T-helper 1 cell treated with Interleukin-12 subunit alpha and Interleukin-12 subunit beta and Interleukin-4 antibody, amounts not matched to agents 30 ng/mL and 1 ng/mL, for 36 hours (primary cell): Measurements from ENCODE around the gene PKMYT1. TPM values are rescaled to one million over a fixed set of nuclear protein-coding genes. Genes with fewer than 3 reads are reported as not detected.
"Not testable (repeated sequence)": the region's sequence is repeated elsewhere in the genome, so short reads cannot be mapped to it uniquely, and the experiment has no call there.

Experiments used
- intact Hi-C: fragments of 100-400 bp; cut with micrococcal nuclease; formaldehyde crosslinking; loops from one replicate; pipeline ENCODE4 v1.15.1; 2024
- total RNA-seq: library from RNA; stranded (reverse); gene quantifications from 2 replicates; pipeline ENCODE4 v1.2.3, GENCODE V29; 2022

Gene PKMYT1
- total RNA-seq, 1 donor from 2014 or later: 92.0 TPM

DNA sequence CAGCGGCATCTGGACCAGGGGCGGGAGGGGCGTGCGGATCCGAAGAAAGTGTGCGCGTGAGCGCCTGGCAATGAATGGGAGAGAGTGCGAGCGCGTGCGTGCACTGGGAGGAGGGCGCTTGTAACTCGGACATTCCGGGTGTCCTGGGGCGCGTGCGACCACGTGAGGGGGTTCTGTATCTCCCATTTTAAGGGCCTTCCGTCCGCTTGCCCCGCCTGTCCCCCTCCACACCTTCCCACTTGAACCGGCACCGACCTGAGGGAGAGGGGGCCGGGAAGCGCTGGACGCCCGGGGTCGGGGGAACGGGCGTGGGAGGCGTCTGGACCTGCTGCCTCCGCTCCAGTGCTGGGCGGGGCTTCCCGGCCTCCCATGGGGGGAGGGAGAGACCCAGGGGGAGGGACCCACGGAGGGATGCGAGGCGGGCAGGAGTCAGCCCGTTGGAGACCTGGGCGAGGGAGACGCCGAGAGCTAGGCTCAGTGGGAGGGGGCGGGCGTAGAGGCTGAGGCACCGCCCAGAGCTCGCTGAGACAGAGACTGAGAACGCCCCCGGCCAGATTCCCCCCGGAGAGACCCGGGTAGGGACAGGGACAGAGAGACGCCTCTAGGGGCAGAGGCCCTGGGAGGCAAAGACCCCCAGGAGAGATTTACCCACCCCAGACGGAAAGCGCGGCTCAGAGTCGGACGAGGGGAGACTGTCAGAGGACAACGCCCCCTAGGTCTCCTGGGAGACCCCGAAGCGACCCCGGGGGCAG is 16.3 kb downstream of the PKMYT1 start, which contains the start of gene KREMEN2:
KREMEN2 (plus strand) TSS at position 553 of the 752 bp plus-strand sequence. CDS start 246 bp downstream, outside the sequence.
- intact Hi-C loops: no loop called here

DNA sequence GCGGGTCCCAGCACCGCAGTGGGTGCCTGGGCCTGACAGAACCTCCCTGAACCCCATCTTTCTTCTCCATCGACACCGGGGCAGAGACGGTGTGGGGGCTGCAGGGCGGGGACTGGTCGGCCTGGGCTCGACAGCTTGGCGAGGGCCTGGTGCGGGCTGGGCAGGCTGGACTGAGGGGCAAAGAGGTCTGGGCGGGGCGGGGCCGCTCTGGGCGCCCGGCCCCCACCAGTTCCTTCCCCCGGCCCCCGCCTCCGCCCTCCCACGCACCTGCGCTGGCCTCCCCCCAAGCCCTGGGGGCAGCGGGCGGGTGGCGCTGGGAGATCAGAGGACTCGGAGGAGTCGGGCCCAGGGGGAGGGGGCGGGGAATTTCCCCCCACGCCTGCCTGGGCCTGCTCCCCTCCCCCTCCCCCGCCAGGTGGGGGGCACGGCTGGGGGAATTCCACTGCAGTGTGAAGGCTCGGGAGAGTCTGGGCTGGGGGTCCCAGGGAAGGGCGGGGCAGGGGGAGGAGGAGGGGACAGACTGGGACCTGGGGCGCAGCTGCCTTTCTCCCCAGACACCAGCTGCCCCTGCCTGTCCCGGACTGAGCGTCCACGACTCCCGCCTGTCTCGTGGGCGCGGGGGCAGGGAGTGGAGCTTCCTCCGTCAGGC is 17.0 kb downstream of the PKMYT1 start:
- intact Hi-C loops: no loop called here

DNA sequence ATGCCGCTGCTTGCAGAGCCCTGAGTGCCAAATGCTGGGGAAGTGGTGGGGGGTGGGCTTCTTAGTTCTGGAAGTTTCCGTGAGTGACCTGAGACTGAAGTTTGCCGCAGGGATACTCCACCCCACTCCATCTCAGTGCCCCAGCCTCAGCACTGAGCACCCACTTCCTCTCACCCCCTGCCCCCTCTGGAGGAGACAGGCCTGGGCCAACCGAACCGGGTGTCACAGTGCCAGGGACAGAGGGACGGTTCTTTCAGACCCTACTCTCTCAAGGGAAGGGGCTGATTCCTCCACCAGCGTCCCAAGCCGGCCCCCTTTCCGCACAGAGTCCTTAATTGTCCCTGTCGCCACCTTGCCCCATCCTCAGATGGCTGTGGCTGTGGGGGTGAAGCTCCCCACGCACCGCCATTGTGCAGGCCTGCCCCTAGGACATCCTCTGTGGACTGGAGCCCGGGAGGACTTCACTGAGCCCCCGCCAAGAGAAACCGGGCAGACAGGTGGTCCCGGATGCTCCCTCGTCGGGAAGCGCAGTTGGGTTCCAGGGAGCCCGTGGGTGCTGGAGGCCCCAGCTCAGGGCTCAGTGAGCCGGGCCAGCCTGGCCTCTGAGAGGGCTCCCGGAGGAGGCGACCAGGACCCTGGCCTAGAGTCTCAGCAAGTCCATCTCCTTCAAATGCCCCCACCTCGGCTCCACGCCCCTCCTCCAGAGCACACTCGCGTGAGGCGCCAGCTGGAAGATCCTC is 17.7 kb downstream of the PKMYT1 start:
- intact Hi-C loops: no loop called here

- intact Hi-C loops: no loop called here
Observed at GRCh38 chr16:2960183-2961010, 19.8 kb downstream of the PKMYT1 start.

GRCh38 chr16:2959206-2959605 is 21.0 kb downstream of the PKMYT1 start:
- intact Hi-C loops: no loop called here

DNA sequence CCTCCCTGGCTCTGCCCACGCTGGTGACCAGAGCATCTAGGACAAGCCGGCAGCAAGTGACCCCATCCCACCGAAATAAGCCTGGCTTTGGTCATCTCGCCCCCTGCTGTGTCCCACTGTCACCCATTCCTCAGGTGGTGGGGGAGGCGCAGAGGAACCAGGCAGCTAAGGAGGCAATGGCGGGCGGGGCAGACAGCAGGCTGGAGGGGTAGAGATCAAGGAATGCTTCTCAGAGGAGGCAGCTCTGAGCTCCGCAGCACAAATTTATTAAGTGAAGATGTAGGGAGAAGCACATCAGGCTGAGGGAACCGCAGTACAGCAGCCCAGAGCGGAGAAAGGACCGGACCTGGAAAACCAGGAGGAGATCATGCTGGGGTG is 23.7 kb downstream of the PKMYT1 start:
- intact Hi-C loops: no loop called here

DNA sequence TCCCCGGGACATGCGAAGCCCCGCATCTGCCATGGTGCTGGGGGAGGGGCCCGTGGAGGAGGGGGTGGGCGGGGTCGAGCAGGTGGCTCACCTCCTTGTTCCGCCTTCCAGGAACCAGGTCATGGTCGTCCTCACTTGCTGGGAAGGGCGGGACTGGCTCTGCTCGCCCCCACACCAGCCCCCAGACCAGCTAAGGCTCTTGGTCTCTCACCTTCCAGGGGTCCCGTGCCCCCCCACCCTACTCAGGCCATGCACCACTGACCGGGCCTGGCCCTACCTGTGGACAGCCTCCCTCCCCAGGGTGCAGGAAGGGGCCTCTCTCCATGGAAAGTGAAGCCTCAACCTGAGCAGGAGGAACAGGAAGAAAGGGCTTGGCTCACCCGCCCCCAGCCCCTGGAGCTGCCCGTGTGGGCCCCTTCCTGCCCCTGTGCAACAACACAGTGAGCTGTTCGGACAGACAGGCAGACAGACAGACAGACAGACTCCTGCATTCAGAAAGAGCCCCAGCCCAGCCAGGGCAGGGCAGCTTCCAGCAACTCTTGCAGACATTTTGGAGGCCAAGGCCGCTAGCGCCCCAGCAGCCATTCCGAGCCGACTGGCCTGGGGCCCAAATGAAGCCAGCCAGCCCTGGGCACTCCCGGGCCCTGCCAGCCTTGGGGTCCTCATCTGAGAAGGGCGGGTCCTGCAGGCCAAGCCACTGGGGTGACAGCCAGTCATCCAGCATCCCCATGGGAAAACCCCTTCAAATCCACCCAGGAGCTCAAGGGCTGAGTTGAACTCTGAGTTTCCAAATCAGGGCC is 24.3 kb downstream of the PKMYT1 start:
- intact Hi-C loops: no loop called here

- intact Hi-C loops: no loop called here
Observed at GRCh38 chr16:2955438-2955778, 24.8 kb downstream of the PKMYT1 start.

DNA sequence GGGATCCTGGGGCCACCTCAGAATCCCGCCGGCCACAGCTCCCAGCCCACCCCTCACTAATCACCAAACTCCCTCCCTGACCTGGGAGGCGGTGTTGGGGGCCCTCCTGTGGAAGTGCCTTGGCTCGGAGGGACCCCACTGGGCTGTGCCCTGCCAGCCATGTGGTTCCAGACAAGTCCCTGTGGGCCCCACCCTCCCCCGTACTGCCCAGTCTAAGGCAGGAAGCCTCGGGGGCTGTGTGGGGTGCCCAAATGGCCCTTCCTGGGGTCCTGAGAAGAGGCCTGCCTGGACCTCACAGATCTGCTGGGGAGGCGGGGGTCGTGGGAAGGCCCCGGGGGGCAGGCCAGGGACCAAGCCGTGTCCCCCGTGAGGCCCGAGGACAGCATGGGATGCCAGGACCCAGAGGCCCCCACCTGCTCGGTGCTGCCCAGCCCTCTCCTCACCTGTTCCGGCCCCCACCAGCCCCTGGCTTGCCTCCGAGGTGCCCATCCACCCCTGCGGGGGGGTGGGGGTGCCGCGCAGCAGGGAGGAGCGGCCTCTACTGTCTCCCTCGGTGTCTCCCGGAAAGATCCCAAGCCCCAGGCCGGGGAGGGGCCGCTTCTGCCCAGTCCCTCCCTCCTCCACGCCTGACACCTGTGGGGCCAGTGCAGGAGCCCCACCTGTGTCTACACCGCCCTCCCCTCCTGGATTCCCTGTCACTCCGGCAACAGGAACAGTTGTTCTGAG is 25.4 kb downstream of the PKMYT1 start:
- intact Hi-C loops: no loop called here

GRCh38 chr16:2953706-2954627 is 26.3 kb downstream of the PKMYT1 start:
- intact Hi-C loops: no loop called here

DNA sequence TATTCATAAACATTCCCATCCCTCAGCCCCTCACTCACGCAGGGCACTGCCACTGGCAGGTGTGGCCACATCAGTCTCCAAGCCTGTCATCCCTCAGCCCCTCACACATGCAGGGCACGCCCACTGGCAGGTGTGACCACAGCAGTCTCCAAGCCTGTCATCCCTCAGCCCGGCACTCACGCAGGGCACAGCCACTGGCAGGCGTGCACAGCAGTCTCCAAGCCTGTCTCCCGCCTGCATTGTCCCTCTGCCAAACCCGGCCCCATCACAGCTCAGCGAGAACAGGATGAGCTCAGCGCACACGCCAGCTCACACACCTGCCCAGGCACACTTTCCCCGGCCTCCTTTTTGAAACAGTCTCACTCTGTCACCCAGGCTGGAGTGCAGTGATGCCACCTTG is 27.6 kb downstream of the PKMYT1 start:
- intact Hi-C loops: no loop called here

- intact Hi-C loops: no loop called here
Observed at GRCh38 chr16:2950773-2951172, 29.5 kb downstream of the PKMYT1 start.

GRCh38 chr16:2950353-2950724 is 29.9 kb downstream of the PKMYT1 start:
- intact Hi-C loops: no loop called here

DNA sequence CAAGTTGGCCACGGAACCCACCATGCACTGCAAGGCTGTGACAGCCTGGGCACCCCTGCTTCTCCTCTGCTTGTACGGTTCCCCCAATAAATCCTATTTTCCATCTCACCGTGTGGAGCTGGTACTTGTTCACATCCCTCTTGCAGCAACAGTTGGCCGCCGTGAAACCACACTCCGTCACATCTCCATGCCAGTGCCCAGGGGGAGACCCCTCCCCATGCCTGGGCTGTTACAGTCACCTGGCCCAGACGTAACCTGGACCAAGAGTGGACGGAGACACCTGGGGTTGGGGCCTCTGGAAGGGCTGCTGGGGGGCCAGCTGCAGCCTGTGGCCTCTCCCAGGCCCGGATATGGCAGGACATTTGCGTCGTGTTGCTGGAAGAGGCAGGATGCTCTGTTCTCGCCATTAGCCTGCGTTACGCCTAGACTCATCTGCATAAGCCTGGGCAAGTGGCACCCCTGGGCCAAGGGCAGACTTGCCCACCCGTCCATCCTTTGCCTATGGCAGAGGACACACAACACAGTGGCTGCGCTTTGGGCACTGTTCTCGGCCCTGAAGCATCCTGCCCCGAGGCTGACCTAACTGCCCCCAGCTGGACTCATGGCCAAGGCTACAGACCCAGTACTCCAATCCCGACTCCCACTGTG is 30.4 kb downstream of the PKMYT1 start:
- intact Hi-C loops: no loop called here

GRCh38 chr16:2948807-2949704 is 31.2 kb downstream of the PKMYT1 start:
- intact Hi-C loops: no loop called here

DNA sequence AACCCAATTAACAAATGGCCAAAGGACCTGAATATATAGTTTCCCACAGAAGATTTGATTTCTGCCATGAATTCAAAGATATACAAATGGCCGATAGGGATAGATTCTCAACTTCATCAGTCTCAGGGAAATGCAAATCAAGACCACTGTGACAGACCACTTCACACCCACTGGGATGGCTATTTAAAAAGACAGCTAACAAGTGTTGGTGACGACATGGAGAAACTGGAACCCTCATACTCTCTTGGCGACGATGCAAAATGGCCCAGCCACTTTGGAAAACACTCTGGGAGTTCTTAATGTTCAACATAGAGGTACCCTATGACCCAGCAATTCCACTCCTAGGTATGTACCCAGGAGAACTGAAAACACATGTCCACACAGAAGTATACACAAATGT is 33.6 kb downstream of the PKMYT1 start:
- intact Hi-C loops: no loop called here

- intact Hi-C loops: not testable (repeated sequence)
Observed at GRCh38 chr16:2943716-2944115, 36.5 kb downstream of the PKMYT1 start.
